ENCODE results near the gene SMYD1.

Gene SMYD1

GRCh38 chr2:88032070-88032702, 35.4 kb upstream of the SMYD1 start:
- no peak overlapping the region for H4K91ac ChIP-seq (ENCODE audit: low read depth, low read length)
- H2BK12ac ChIP-seq (ENCODE audit: low read length), result no peak overlapping the region
- no peaks in the 10 kb centered on the region for H3K4me1 ChIP-seq (ENCODE audit: control insufficient read depth in 1 of 2, insufficient read depth in 2 of 2, low read length in 2 of 2)
- H4K12ac ChIP-seq (ENCODE audit: low read depth, low read length), result no peak overlapping the region
- no peaks in the 10 kb centered on the region for H3K79me2 ChIP-seq (ENCODE audit: control insufficient read depth, insufficient read depth, low read length, poor library complexity)
- no peak overlapping the region for H2AFZ ChIP-seq (ENCODE audit: insufficient read depth, low read length, poor library complexity)
- no peaks in the 10 kb centered on the region for H3K27me3 ChIP-seq (ENCODE audit: insufficient read depth, low read length)
- no peak overlapping the region for H3K18ac ChIP-seq (ENCODE audit: low read length)
- H3K4me2 ChIP-seq (ENCODE audit: low read length), result no peak overlapping the region
- no peaks in the 10 kb centered on the region for H3K79me1 ChIP-seq (ENCODE audit: low read length)
- no peak overlapping the region for H3K9ac ChIP-seq (ENCODE audit: low read length)
- H3K9me3 ChIP-seq (ENCODE audit: insufficient read depth, low read depth, low read length), result no peaks in the 10 kb centered on the region
- no peak overlapping the region for H3K4ac ChIP-seq (ENCODE audit: low read depth, low read length)
- H3K14ac ChIP-seq (ENCODE audit: low read length), result no peak overlapping the region
- no peak overlapping the region for H3K4me3 ChIP-seq (ENCODE audit: low read depth, low read length)
- H2BK5ac ChIP-seq (ENCODE audit: low read depth, low read length, poor library complexity), result no peak overlapping the region
- WGBS (ENCODE audit: extremely low coverage, insufficient coverage, insufficient read length), result no CpG with 5 or more reads among the region's 7 CpGs
- DNase-seq, result no peak
- H3K23ac ChIP-seq (ENCODE audit: low read length), result no peak overlapping the region
- no peak overlapping the region for H2AK5ac ChIP-seq (ENCODE audit: low read length)
- no peak overlapping the region for H3K27ac ChIP-seq (ENCODE audit: low read depth, low read length)
- H2BK120ac ChIP-seq (ENCODE audit: insufficient read depth, low read length, poor library complexity), result no peak overlapping the region
- H4K8ac ChIP-seq (ENCODE audit: low read depth, low read length), result no peak overlapping the region
- peaks cover 5 to 11% of the 10 kb centered on the region in 2 experiments for H3K36me3 ChIP-seq (ENCODE audit: control insufficient read depth in 1 of 2, insufficient read depth in 2 of 2, low read length in 2 of 2)

GRCh38 chr2:88036182-88036581, 31.4 kb upstream of the SMYD1 start:
- no peak overlapping the region for H3K9ac ChIP-seq (ENCODE audit: low read length)
- no peaks in the 10 kb centered on the region for H3K79me2 ChIP-seq (ENCODE audit: control insufficient read depth, insufficient read depth, low read length, poor library complexity)
- no peak for DNase-seq
- no peak overlapping the region for H4K12ac ChIP-seq (ENCODE audit: low read depth, low read length)
- H3K79me1 ChIP-seq (ENCODE audit: low read length), result no peaks in the 10 kb centered on the region
- no peak overlapping the region for H2AK5ac ChIP-seq (ENCODE audit: low read length)
- H2AFZ ChIP-seq (ENCODE audit: insufficient read depth, low read length, poor library complexity), result no peak overlapping the region
- H3K36me3 ChIP-seq (ENCODE audit: control insufficient read depth in 1 of 2, insufficient read depth in 2 of 2, low read length in 2 of 2), result peaks cover 2 to 4% of the 10 kb centered on the region in 2 experiments
- H3K14ac ChIP-seq (ENCODE audit: low read length), result no peak overlapping the region
- no peak overlapping the region for H3K4me3 ChIP-seq (ENCODE audit: low read depth, low read length)
- H4K8ac ChIP-seq (ENCODE audit: low read depth, low read length), result no peak overlapping the region
- no peaks in the 10 kb centered on the region for H3K9me3 ChIP-seq (ENCODE audit: insufficient read depth, low read depth, low read length)
- no peak overlapping the region for H3K27ac ChIP-seq (ENCODE audit: low read depth, low read length)
- no peaks in the 10 kb centered on the region for H3K4me1 ChIP-seq (ENCODE audit: control insufficient read depth in 1 of 2, insufficient read depth in 2 of 2, low read length in 2 of 2)
- no peak overlapping the region for H2BK12ac ChIP-seq (ENCODE audit: low read length)
- no peak overlapping the region for H4K91ac ChIP-seq (ENCODE audit: low read depth, low read length)
- H3K4ac ChIP-seq (ENCODE audit: low read depth, low read length), result no peak overlapping the region
- no peak overlapping the region for H2BK5ac ChIP-seq (ENCODE audit: low read depth, low read length, poor library complexity)
- no peak overlapping the region for H2BK120ac ChIP-seq (ENCODE audit: insufficient read depth, low read length, poor library complexity)
- no peak overlapping the region for H3K23ac ChIP-seq (ENCODE audit: low read length)
- no CpG with 5 or more reads among the region's 2 CpGs for WGBS (ENCODE audit: extremely low coverage, insufficient coverage, insufficient read length)
- no peak overlapping the region for H3K4me2 ChIP-seq (ENCODE audit: low read length)
- no peak overlapping the region for H3K18ac ChIP-seq (ENCODE audit: low read length)
- no peaks in the 10 kb centered on the region for H3K27me3 ChIP-seq (ENCODE audit: insufficient read depth, low read length)

- H3K27me3 ChIP-seq (ENCODE audit: insufficient read depth, low read length), result no peaks in the 10 kb centered on the region
- H4K12ac ChIP-seq (ENCODE audit: low read depth, low read length), result no peak overlapping the region
- no peaks in the 10 kb centered on the region for H3K79me1 ChIP-seq (ENCODE audit: low read length)
- peaks cover 1 to 3% of the 10 kb centered on the region in 2 experiments for H3K36me3 ChIP-seq (ENCODE audit: control insufficient read depth in 1 of 2, insufficient read depth in 2 of 2, low read length in 2 of 2)
- H2AK5ac ChIP-seq (ENCODE audit: low read length), result no peak overlapping the region
- no peak overlapping the region for H3K18ac ChIP-seq (ENCODE audit: low read length)
- H3K79me2 ChIP-seq (ENCODE audit: control insufficient read depth, insufficient read depth, low read length, poor library complexity), result no peaks in the 10 kb centered on the region
- H3K4me1 ChIP-seq (ENCODE audit: control insufficient read depth in 1 of 2, insufficient read depth in 2 of 2, low read length in 2 of 2), result no peaks in the 10 kb centered on the region
- H3K23ac ChIP-seq (ENCODE audit: low read length), result no peak overlapping the region
- no peak overlapping the region for H3K27ac ChIP-seq (ENCODE audit: low read depth, low read length)
- no peak overlapping the region for H3K4me2 ChIP-seq (ENCODE audit: low read length)
- no peak overlapping the region for H3K14ac ChIP-seq (ENCODE audit: low read length)
- no peak overlapping the region for H4K91ac ChIP-seq (ENCODE audit: low read depth, low read length)
- no peak overlapping the region for H3K4me3 ChIP-seq (ENCODE audit: low read depth, low read length)
- H2AFZ ChIP-seq (ENCODE audit: insufficient read depth, low read length, poor library complexity), result no peak overlapping the region
- no peak overlapping the region for H2BK12ac ChIP-seq (ENCODE audit: low read length)
- no peaks in the 10 kb centered on the region for H3K9me3 ChIP-seq (ENCODE audit: insufficient read depth, low read depth, low read length)
- no peak overlapping the region for H2BK120ac ChIP-seq (ENCODE audit: insufficient read depth, low read length, poor library complexity)
- no peak overlapping the region for H4K8ac ChIP-seq (ENCODE audit: low read depth, low read length)
- H3K4ac ChIP-seq (ENCODE audit: low read depth, low read length), result no peak overlapping the region
- no peak overlapping the region for H3K9ac ChIP-seq (ENCODE audit: low read length)
- H2BK5ac ChIP-seq (ENCODE audit: low read depth, low read length, poor library complexity), result no peak overlapping the region
- DNase-seq, result no peak
Measured at GRCh38 chr2:88036606-88037005, 31.0 kb upstream of the SMYD1 start.

- no CpG with 5 or more reads among the region's 4 CpGs for WGBS (ENCODE audit: extremely low coverage, insufficient coverage, insufficient read length)
- no peaks in the 10 kb centered on the region for H3K36me3 ChIP-seq (ENCODE audit: control insufficient read depth in 1 of 2, insufficient read depth in 2 of 2, low read length in 2 of 2)
- no peak overlapping the region for H2BK5ac ChIP-seq (ENCODE audit: low read depth, low read length, poor library complexity)
- no peak overlapping the region for H2AFZ ChIP-seq (ENCODE audit: insufficient read depth, low read length, poor library complexity)
- H3K4me3 ChIP-seq (ENCODE audit: low read depth, low read length), result no peak overlapping the region
- no peak overlapping the region for H3K27ac ChIP-seq (ENCODE audit: low read depth, low read length)
- peak in 1 of 2 donors; percentile 57 for DNase-seq
- no peak overlapping the region for H3K14ac ChIP-seq (ENCODE audit: low read length)
- H4K8ac ChIP-seq (ENCODE audit: low read depth, low read length), result no peak overlapping the region
- no peak overlapping the region for H4K91ac ChIP-seq (ENCODE audit: low read depth, low read length)
- no peaks in the 10 kb centered on the region for H3K79me1 ChIP-seq (ENCODE audit: low read length)
- no peaks in the 10 kb centered on the region for H3K9me3 ChIP-seq (ENCODE audit: insufficient read depth, low read depth, low read length)
- H4K12ac ChIP-seq (ENCODE audit: low read depth, low read length), result no peak overlapping the region
- no peak overlapping the region for H3K18ac ChIP-seq (ENCODE audit: low read length)
- no peak overlapping the region for H2BK12ac ChIP-seq (ENCODE audit: low read length)
- no peak overlapping the region for H3K23ac ChIP-seq (ENCODE audit: low read length)
- H3K27me3 ChIP-seq (ENCODE audit: insufficient read depth, low read length), result no peaks in the 10 kb centered on the region
- H3K4me2 ChIP-seq (ENCODE audit: low read length), result no peak overlapping the region
- H3K79me2 ChIP-seq (ENCODE audit: control insufficient read depth, insufficient read depth, low read length, poor library complexity), result no peaks in the 10 kb centered on the region
- peaks cover 0 to 4% of the 10 kb centered on the region in 2 experiments for H3K4me1 ChIP-seq (ENCODE audit: control insufficient read depth in 1 of 2, insufficient read depth in 2 of 2, low read length in 2 of 2)
- H3K4ac ChIP-seq (ENCODE audit: low read depth, low read length), result no peak overlapping the region
- H2AK5ac ChIP-seq (ENCODE audit: low read length), result no peak overlapping the region
- no peak overlapping the region for H3K9ac ChIP-seq (ENCODE audit: low read length)
- H2BK120ac ChIP-seq (ENCODE audit: insufficient read depth, low read length, poor library complexity), result no peak overlapping the region
Measured at GRCh38 chr2:88038263-88039105, 29.1 kb upstream of the SMYD1 start.
